ENCODE results near the gene ZNF474.
A peak's percentile ranks its signal among the peaks of the same experiment; 100 is the strongest.
"Not testable (repeated sequence)": the region's sequence is repeated elsewhere in the genome, so short reads cannot be mapped to it uniquely, and the experiment has no call there.

ZNF474 gene

GRCh38 chr5:122129306-122129705 is at the start of gene ZNF474:
TSS of gene ZNF474 (plus strand) at chr5:122129546. CDS start at chr5:122151991, 22,445 bp downstream.
- peak; percentile 42 for DNase-seq (ENCODE audit: low spot score)

- no peak for DNase-seq (ENCODE audit: low spot score)
These were observed 47.8 kb upstream of the ZNF474 start for GRCh38 chr5:122081541-122081940.

- no peak for DNase-seq (ENCODE audit: low spot score)
These were observed 45.8 kb upstream of the ZNF474 start for GRCh38 chr5:122083535-122083934.

- DNase-seq (ENCODE audit: low spot score), result no peak
These were observed 44.3 kb upstream of the ZNF474 start for GRCh38 chr5:122085041-122085440.

- no peak for DNase-seq (ENCODE audit: low spot score)
These were observed 40.0 kb upstream of the ZNF474 start for GRCh38 chr5:122089096-122090013.

GRCh38 chr5:122091936-122092600 is 37.3 kb upstream of the ZNF474 start:
- DNase-seq (ENCODE audit: low spot score), result peak; percentile 11

- no peak for DNase-seq (ENCODE audit: low spot score)
These were observed 35.7 kb upstream of the ZNF474 start for GRCh38 chr5:122093415-122094180.

- DNase-seq (ENCODE audit: low spot score), result not testable (repeated sequence)
These were observed 35.1 kb upstream of the ZNF474 start for GRCh38 chr5:122094251-122094650.

GRCh38 chr5:122095158-122095557 is 34.2 kb upstream of the ZNF474 start:
- no peak for DNase-seq (ENCODE audit: low spot score)

- DNase-seq (ENCODE audit: low spot score), result no peak
These were observed 32.0 kb upstream of the ZNF474 start for GRCh38 chr5:122097391-122097790.

- DNase-seq (ENCODE audit: low spot score), result no peak
These were observed 30.1 kb upstream of the ZNF474 start for GRCh38 chr5:122099060-122099790.

GRCh38 chr5:122101636-122102285 is 27.6 kb upstream of the ZNF474 start:
- peak; percentile 57 for DNase-seq (ENCODE audit: low spot score)

- DNase-seq (ENCODE audit: low spot score), result no peak
These were observed 26.5 kb upstream of the ZNF474 start for GRCh38 chr5:122102825-122103224.

GRCh38 chr5:122105909-122106308 is 23.4 kb upstream of the ZNF474 start:
- DNase-seq (ENCODE audit: low spot score), result no peak

- DNase-seq (ENCODE audit: low spot score), result no peak
These were observed 22.3 kb upstream of the ZNF474 start for GRCh38 chr5:122107016-122107415.

- no peak for DNase-seq (ENCODE audit: low spot score)
These were observed 18.4 kb upstream of the ZNF474 start for GRCh38 chr5:122110987-122111386.

GRCh38 chr5:122111460-122111859 is 17.9 kb upstream of the ZNF474 start:
- no peak for DNase-seq (ENCODE audit: low spot score)

- no peak for DNase-seq (ENCODE audit: low spot score)
These were observed 17.3 kb upstream of the ZNF474 start for GRCh38 chr5:122112063-122112462.

GRCh38 chr5:122112733-122113558 is 16.4 kb upstream of the ZNF474 start:
- no peak for DNase-seq (ENCODE audit: low spot score)

GRCh38 chr5:122114501-122114900 is 14.8 kb upstream of the ZNF474 start:
- DNase-seq (ENCODE audit: low spot score), result no peak
